ENCODE measurements around the gene TENM4. TPM values are rescaled to one million over a fixed set of nuclear protein-coding genes. Genes with fewer than 3 reads are reported as not detected.
A peak's percentile ranks its signal among the peaks of the same experiment; 100 is the strongest.

Gene TENM4
- total and polyA plus RNA-seq, 11 donors, result 0.08 to 6.4 (median 1.0) TPM

DNA sequence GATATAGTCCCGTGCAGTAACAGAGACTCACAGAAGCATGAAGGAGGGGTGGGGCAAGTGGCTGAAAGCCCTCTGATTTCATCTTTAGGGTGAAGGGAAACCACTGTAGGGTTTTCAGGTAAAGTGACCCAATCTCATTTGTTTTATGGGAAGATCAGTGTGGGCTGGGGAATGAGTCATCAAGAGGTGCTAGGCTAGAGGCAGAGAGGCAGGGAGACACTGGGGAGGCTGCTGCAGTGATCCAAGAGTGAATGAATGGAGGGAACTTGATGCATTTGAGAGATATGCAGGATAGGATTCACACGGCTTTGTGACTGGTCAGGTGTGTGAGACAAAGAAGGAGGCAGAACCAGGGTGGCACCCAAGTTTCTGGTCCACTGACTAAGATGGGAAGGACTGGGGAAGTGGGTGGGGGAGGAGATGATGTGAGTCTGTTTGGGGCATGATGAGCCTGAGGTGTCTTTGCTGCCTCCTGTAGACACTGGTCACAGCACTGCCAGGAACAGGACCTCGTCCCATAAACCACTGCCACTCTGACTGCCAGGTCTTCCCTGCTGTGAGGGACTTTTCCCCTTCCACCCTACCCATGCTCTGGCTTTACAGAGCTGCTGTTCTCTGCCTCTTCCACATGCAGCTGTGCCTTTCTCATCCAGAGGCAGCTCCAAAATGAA lies 239.0 kb downstream of the TENM4 start:
- H3K36me3 ChIP-seq, result no peaks in the 10 kb centered on the region
- intact Hi-C loops (cut with DNase I), result no loop called here
- no peak overlapping the region for H3K27ac ChIP-seq
- H3K27me3 ChIP-seq, result no peaks in the 10 kb centered on the region
- H3K9me3 ChIP-seq, result peaks cover 0 to 8% (median 0%) of the 10 kb centered on the region in 12 donors
- ATAC-seq (no peak), DNase-seq (no peak)
- whole genome bisulfite sequencing, 4 donors, result 70 to 88% (median 76%) methylated on average over 3 of the region's 3 CpGs
- no peak overlapping the region for H3K4me3 ChIP-seq
- H3K4me1 ChIP-seq, result peaks cover 0 to 14% (median 6%) of the 10 kb centered on the region in 12 donors
- no peak for TF ChIP-seq CTCF (IDR thresholded peaks at IDR 0.05)
- TF ChIP-seq POLR2A (IDR thresholded peaks at IDR 0.05), result no peak

- H3K36me3 ChIP-seq, result no peaks in the 10 kb centered on the region
- DNase-seq, result no peak
- intact Hi-C loops (cut with DNase I), result no loop called here
- peak overlapping the region in 6 of 12 donors; percentile 37 to 73 (median 65) for H3K27ac ChIP-seq
- peak in 3 of 4 donors; percentile 31 to 41 (median 40) for ATAC-seq
- 57 to 68% (median 63%) methylated on average over 5 of the region's 5 CpGs for WGBS, 4 donors
- no peaks in the 10 kb centered on the region for H3K27me3 ChIP-seq
- peaks cover 0 to 14% (median 6%) of the 10 kb centered on the region in 12 donors for H3K4me1 ChIP-seq
- TF ChIP-seq POLR2A (IDR thresholded peaks at IDR 0.05) (no peak), CTCF (IDR thresholded peaks at IDR 0.05) (no peak)
- peaks cover 0 to 8% (median 0%) of the 10 kb centered on the region in 12 donors for H3K9me3 ChIP-seq
- H3K4me3 ChIP-seq, result no peak overlapping the region
Observed at GRCh38 chr11:79200398-79201070, 240.3 kb downstream of the TENM4 start.

DNA sequence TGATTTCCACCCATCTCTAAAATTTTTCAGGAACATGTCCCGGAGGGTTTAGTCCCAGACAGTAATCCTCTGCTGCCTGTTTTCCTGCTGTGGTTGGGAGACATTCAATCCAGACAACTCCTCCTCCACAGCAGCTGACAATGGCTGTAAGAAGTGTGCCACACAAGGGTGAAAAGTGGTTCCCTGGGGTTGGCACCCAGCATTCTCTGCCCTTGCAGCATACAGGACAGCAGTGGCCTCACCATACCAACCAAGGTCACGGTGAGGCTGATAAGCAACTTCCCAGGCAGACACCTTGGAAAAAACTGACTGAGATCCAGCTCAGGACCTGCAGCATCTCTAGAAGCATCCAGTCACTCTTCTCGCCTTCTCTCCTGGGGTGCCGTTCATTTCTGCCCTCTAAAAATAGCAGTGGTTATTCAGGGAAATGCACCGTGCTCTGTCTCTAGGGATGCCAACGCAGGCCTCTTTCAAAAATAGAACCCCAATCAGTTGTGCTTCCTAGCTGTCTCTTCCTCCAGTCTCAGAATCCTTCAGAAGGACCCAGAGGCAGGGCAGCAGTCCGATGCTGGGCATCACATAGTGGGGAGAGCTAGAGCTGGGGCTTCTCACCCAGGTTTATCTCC lies 241.0 kb downstream of the TENM4 start:
- DNase-seq, result peak in 2 of 5 donors; percentile 14 to 31
- peaks cover 0 to 8% (median 0%) of the 10 kb centered on the region in 12 donors for H3K9me3 ChIP-seq
- no peak overlapping the region for H3K4me3 ChIP-seq
- peak; percentile 78 to 94 (median 89) for ATAC-seq
- no peak for TF ChIP-seq POLR2A (IDR thresholded peaks at IDR 0.05)
- no peak for TF ChIP-seq CTCF (IDR thresholded peaks at IDR 0.05)
- intact Hi-C loops (cut with DNase I), result no loop called here
- peak overlapping the region in 8 of 12 donors; percentile 2 to 73 (median 60) for H3K27ac ChIP-seq
- H3K27me3 ChIP-seq, result no peaks in the 10 kb centered on the region
- no peaks in the 10 kb centered on the region for H3K36me3 ChIP-seq
- WGBS, 4 donors, result 33 to 50% (median 38%) methylated on average over 7 of the region's 7 CpGs
- peaks cover 0 to 14% (median 6%) of the 10 kb centered on the region in 12 donors for H3K4me1 ChIP-seq

- 40 to 55% (median 45%) methylated on average over 3 of the region's 3 CpGs for WGBS, 4 donors
- H3K4me3 ChIP-seq, result no peak overlapping the region
- DNase-seq (no peak), ATAC-seq (no peak)
- H3K36me3 ChIP-seq, result no peaks in the 10 kb centered on the region
- peak overlapping the region in 2 of 12 donors; percentile 65 to 71 for H3K27ac ChIP-seq
- peaks cover 0 to 14% (median 6%) of the 10 kb centered on the region in 12 donors for H3K4me1 ChIP-seq
- TF ChIP-seq POLR2A (IDR thresholded peaks at IDR 0.05), result no peak
- no peak for TF ChIP-seq CTCF (IDR thresholded peaks at IDR 0.05)
- H3K27me3 ChIP-seq, result no peaks in the 10 kb centered on the region
- intact Hi-C loops (cut with DNase I), result no loop called here
- peaks cover 0 to 8% (median 0%) of the 10 kb centered on the region in 12 donors for H3K9me3 ChIP-seq
Observed at GRCh38 chr11:79198898-79199250, 242.0 kb downstream of the TENM4 start.

All from heart left ventricle (tissue), 16 donors.